IPS-18a (cell line): ENCODE results near the gene ACACB.

ENCODE experiments used
- H3K27ac ChIP-seq: one replicate; pipeline ENCODE4 v1.5.1; 2013; ENCODE audit warnings: low read length
- H3K27me3 ChIP-seq: one replicate; pipeline ENCODE4 v1.6.1; 2013; ENCODE audit warnings: mild to moderate bottlenecking, low read length; ENCODE audit not compliant: control insufficient read depth, insufficient read depth
- H3K36me3 ChIP-seq: one replicate; pipeline ENCODE4 v1.6.1; 2013; ENCODE audit warnings: low read depth, low read length; ENCODE audit not compliant: control insufficient read depth
- H3K4me1 ChIP-seq: one replicate; pipeline ENCODE4 v1.6.1; 2013; ENCODE audit warnings: low read depth, low read length; ENCODE audit not compliant: control insufficient read depth
- H3K4me3 ChIP-seq: one replicate; pipeline ENCODE4 v1.5.1; 2013; ENCODE audit warnings: low read length
- H3K9ac ChIP-seq: one replicate; pipeline ENCODE4 v1.6.1; 2013; ENCODE audit warnings: mild to moderate bottlenecking, low read length, moderate library complexity
- H3K9me3 ChIP-seq: one replicate; pipeline ENCODE4 v1.6.1; 2013; ENCODE audit warnings: low read depth, low read length; ENCODE audit not compliant: control insufficient read depth

ACACB gene

DNA sequence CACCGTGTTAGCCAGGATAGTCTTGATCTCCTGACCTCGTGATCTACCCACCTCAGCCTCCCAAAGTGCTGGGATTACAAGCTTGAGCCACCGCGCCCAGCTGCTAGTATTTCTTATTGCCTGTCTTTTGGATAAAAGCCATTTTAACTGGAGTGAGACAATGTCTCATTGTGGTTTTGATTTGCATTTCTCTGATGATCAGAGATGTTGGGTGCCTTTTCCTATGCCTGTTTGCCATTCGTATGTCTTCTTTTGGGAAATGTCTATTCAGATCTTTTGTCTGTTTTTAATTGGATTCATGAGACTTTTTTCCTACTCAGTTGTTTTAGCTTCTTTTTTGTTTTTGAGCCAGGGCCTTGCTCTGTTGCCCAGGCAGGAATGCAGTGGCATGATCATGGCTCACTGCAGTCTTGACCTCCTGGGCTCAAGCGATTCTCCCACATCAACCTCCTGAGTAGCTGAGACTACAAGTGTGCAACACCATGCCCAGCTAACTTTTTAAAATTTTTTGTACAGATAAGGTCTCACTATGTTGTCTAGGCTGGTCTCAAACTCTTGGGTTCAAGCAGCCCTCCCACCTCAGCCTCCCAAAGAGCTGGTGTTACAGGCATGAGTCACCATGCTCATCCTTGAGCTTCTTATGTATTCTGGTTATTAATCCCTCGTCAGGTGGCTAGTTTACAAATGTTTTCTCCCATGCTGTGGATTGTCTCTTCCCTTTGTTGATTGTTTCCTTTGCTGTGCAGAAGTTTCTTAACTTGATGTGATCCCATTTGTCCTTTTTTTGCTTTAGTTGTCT lies 65.9 kb downstream of the ACACB start:
- no peak overlapping the region for H3K4me3 ChIP-seq
- peaks cover 5% of the 10 kb centered on the region for H3K36me3 ChIP-seq
- no peaks in the 10 kb centered on the region for H3K4me1 ChIP-seq
- no peak overlapping the region for H3K27ac ChIP-seq
- no peak overlapping the region for H3K9ac ChIP-seq
- H3K27me3 ChIP-seq: no peaks in the 10 kb centered on the region
- H3K9me3 ChIP-seq: no peaks in the 10 kb centered on the region

- Histone ChIP-seq H3K4me3 (no peak overlapping the region), H3K9ac (no peak overlapping the region), H3K36me3 (no peaks in the 10 kb centered on the region), H3K9me3 (no peaks in the 10 kb centered on the region), H3K27ac (no peak overlapping the region), H3K27me3 (no peaks in the 10 kb centered on the region), H3K4me1 (no peaks in the 10 kb centered on the region)
Measured at GRCh38 chr12:109185441-109185840, 69.1 kb downstream of the ACACB start.

- no peaks in the 10 kb centered on the region for H3K27me3 ChIP-seq
- no peak overlapping the region for H3K9ac ChIP-seq
- H3K36me3 ChIP-seq: no peaks in the 10 kb centered on the region
- no peak overlapping the region for H3K27ac ChIP-seq
- H3K4me1 ChIP-seq: no peaks in the 10 kb centered on the region
- H3K4me3 ChIP-seq: no peak overlapping the region
- H3K9me3 ChIP-seq: no peaks in the 10 kb centered on the region
Measured at GRCh38 chr12:109186993-109187653, 70.7 kb downstream of the ACACB start.

DNA sequence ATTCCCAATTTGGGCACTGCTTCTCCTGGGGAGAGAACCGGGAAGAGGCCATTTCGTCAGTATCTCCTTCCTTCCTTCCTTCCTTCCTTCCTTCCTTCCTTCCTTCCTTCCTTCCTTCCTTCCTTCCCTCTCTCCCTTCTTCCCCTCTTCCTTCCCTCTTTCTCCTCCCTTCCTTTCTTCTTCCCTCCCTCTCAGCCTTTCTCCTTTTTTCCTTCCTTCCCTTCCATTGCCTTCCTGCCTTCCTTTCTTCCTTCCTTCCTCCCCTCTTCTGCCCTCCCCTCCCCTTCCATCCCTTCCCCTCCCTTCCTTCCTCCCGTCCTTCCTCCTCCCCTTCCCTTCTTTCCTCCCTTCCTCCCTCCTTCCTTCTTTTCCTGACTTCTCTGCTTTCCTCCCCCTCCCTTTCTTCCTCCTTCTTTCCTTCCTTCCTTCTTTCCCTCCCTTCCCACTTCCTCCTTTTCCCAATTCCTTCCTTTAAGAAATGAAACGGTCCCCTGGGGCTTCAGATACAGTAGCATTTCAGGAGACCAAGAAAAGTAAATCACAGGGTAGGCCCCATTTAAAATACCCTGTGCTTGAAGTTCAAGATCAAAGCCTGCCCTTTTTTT lies 71.8 kb downstream of the ACACB start:
- Histone ChIP-seq H3K4me1 (no peaks in the 10 kb centered on the region), H3K9me3 (no peaks in the 10 kb centered on the region), H3K36me3 (no peaks in the 10 kb centered on the region), H3K27me3 (no peaks in the 10 kb centered on the region), H3K4me3 (no peak overlapping the region), H3K9ac (no peak overlapping the region), H3K27ac (no peak overlapping the region)

GRCh38 chr12:109189291-109189690 lies 72.9 kb downstream of the ACACB start:
- Histone ChIP-seq H3K36me3 (no peaks in the 10 kb centered on the region), H3K4me1 (no peaks in the 10 kb centered on the region), H3K4me3 (no peak overlapping the region), H3K27me3 (no peaks in the 10 kb centered on the region), H3K9me3 (no peaks in the 10 kb centered on the region), H3K9ac (no peak overlapping the region), H3K27ac (no peak overlapping the region)

DNA sequence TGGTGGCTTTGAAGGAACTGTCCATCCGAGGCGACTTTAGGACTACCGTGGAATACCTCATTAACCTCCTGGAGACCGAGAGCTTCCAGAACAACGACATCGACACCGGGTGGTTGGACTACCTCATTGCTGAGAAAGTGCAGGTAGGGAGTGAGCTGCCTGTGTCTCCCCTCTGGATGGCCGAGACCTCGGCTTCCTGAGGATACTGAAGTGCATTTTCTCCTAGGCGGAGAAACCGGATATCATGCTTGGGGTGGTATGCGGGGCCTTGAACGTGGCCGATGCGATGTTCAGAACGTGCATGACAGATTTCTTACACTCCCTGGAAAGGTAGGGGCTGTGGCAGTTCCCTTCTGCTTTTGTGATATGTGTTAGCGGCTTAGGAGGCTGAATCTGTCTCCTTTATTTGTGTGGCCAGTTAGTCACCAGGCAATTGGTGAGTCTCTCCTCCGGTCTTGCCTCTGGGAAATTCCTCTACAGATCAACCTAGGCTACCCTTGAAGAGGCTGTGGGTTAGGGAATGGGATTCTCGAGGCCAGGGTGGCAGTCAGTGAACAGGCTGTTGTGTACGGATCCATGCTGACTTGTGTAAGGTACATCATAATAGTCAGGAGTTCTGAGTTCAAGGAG lies 75.3 kb downstream of the ACACB start:
- H3K4me1 ChIP-seq: no peaks in the 10 kb centered on the region
- H3K27ac ChIP-seq: no peak overlapping the region
- H3K9me3 ChIP-seq: no peaks in the 10 kb centered on the region
- no peak overlapping the region for H3K9ac ChIP-seq
- H3K27me3 ChIP-seq: no peaks in the 10 kb centered on the region
- H3K36me3 ChIP-seq: no peaks in the 10 kb centered on the region
- H3K4me3 ChIP-seq: no peak overlapping the region

- no peak overlapping the region for H3K27ac ChIP-seq
- peaks cover 5% of the 10 kb centered on the region for H3K36me3 ChIP-seq
- H3K27me3 ChIP-seq: no peaks in the 10 kb centered on the region
- no peaks in the 10 kb centered on the region for H3K9me3 ChIP-seq
- no peaks in the 10 kb centered on the region for H3K4me1 ChIP-seq
- no peak overlapping the region for H3K4me3 ChIP-seq
- H3K9ac ChIP-seq: no peak overlapping the region
Measured at GRCh38 chr12:109192358-109192757, 76.0 kb downstream of the ACACB start.

DNA sequence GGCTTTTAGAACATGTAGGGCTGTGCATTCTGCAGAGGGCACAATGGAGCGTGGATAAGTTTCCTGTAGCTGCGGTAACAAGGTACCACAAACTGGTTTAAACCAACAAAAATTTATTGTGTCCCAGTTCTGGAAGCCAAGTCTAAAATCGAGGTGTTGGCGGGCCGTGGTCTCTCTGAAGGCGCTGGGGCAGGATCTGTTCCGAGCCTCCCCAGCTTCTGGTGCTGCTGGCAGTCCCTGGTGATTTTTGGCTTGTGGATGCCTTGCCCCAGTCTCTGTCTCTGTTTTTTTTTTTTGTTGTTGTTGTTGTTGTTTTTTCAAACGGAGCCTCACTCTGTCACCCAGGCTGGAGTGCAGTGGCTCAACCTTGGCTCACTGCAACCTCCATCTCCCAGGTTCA lies 77.5 kb downstream of the ACACB start:
- Histone ChIP-seq H3K36me3 (peaks cover 7% of the 10 kb centered on the region), H3K4me3 (no peak overlapping the region), H3K9ac (no peak overlapping the region), H3K4me1 (no peaks in the 10 kb centered on the region), H3K9me3 (no peaks in the 10 kb centered on the region), H3K27me3 (no peaks in the 10 kb centered on the region), H3K27ac (no peak overlapping the region)

DNA sequence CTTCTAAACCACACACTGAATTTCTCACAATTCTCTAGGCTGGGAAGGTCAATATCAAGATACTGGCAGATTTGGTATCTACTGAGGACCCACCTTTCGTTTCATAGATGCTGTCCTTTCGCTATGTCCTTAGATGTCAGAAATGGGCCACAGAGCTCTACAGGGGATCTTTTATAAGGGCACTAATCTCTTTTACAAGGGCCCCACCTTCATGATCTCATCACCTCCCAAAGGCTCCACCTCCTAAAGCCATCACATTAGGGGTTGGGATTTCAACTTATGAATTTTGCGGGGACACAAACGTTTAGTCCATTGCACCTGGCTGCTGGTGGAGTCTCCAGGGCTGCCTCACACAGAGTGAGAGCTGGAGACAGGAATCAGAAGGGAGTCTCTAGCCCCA lies 79.9 kb downstream of the ACACB start:
- peaks cover 11% of the 10 kb centered on the region for H3K36me3 ChIP-seq
- no peaks in the 10 kb centered on the region for H3K27me3 ChIP-seq
- no peak overlapping the region for H3K27ac ChIP-seq
- H3K4me3 ChIP-seq: no peak overlapping the region
- no peak overlapping the region for H3K9ac ChIP-seq
- H3K4me1 ChIP-seq: no peaks in the 10 kb centered on the region
- H3K9me3 ChIP-seq: no peaks in the 10 kb centered on the region

DNA sequence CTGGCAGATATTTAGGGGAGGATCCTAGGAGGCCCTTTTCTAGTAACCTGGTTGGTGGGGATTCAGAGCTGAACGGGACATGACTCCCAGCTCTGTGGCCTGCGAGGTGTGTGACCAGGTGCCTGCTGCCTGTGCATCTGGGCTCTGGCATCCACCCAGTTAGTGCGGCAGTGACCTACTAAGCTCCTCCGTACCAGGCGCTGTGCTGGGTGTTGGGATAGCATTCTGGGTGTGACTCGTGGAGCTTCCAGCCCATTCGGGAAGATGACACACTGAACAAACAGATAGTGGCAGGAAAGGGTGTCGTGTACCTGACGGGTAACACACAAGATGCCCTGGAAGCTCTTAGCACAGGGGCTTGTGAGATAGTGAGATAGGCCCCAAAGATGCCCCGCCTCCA lies 80.9 kb downstream of the ACACB start:
- no peak overlapping the region for H3K4me3 ChIP-seq
- no peaks in the 10 kb centered on the region for H3K9me3 ChIP-seq
- H3K9ac ChIP-seq: no peak overlapping the region
- no peak overlapping the region for H3K27ac ChIP-seq
- no peaks in the 10 kb centered on the region for H3K27me3 ChIP-seq
- H3K4me1 ChIP-seq: no peaks in the 10 kb centered on the region
- peaks cover 11% of the 10 kb centered on the region for H3K36me3 ChIP-seq

GRCh38 chr12:109199324-109199723 lies 82.9 kb downstream of the ACACB start:
- Histone ChIP-seq H3K9me3 (no peaks in the 10 kb centered on the region), H3K27me3 (no peaks in the 10 kb centered on the region), H3K4me1 (no peaks in the 10 kb centered on the region), H3K36me3 (peaks cover 11% of the 10 kb centered on the region), H3K4me3 (no peak overlapping the region), H3K27ac (no peak overlapping the region), H3K9ac (no peak overlapping the region)
